HG03520 (cell line): ENCODE measurements around the gene MAPK11.

Source experiments
- ATAC-seq: cut with Tn5 transposase; IDR thresholded peaks from one replicate; pipeline ENCODE4 v1.9.1; 2021; ENCODE audit warnings: mild to moderate bottlenecking, moderate library complexity; ENCODE audit not compliant: unreplicated experiment

MAPK11 gene

GRCh38 chr22:50308597-50308935 lies 38.4 kb upstream of the MAPK11 start:
- ATAC-seq = no peak

- no peak for ATAC-seq
Measured at GRCh38 chr22:50307890-50308596, 37.9 kb upstream of the MAPK11 start.

DNA sequence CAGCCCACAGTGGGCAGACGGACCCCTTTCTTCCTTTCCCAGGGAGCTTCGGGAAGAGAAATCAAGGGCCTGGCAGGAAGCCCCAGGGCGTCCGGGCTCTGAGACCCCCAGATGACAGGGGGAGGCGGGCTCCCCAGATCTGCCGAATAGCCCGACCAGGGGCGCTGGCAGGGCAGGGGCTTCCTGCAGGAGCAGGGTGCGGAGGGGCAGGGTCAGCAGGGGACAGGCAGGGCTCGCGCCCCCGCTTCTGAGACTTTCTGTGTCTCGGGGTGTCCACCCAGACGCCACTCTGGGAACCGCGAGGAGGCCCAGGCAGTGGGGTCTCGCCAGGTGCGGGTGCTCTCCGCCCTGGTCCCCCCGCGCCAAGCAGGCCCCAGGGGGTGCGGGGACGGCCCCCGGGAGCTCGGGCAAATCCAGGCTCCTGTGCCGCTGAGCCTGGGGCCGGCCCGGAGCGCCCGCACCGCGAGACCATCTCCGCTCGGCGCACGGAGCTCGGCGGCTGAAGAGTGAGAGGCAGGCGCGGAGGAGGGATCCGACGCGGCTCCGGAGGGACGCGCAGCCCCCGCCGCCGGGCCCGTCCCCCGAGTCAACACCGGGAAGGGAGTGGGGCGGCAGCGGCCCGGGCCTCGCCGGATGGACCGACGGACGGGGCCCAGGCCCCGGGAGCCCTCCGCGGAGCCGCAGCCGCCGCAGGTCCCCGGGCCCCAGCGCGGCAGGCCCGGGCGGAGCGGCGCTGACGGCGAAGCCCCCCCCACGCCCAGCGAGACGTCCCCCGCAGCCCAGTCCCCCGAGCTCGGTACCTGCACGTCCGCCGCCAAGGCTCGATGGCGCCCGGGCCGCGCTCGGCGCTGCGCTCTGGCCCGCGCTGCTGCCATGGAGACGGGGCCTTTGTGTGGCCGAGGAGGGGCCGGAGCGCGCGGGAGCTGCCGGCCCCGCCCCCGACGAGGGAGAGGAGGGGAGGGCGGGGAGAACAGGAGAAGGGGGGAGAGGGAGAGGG lies 36.9 kb upstream of the MAPK11 start, which contains the start of gene PLXNB2:
Gene PLXNB2 (minus strand): TSS at position 894 of the 997 bp plus-strand sequence. CDS start 17,062 bp downstream, outside the sequence.
- no peak for ATAC-seq

- ATAC-seq = no peak
Measured at GRCh38 chr22:50305923-50306566, 35.9 kb upstream of the MAPK11 start.

GRCh38 chr22:50305393-50305922 lies 35.3 kb upstream of the MAPK11 start:
- no peak for ATAC-seq

GRCh38 chr22:50304528-50305392 lies 34.6 kb upstream of the MAPK11 start:
- ATAC-seq = no peak

GRCh38 chr22:50303848-50304527 lies 33.8 kb upstream of the MAPK11 start:
- no peak for ATAC-seq

DNA sequence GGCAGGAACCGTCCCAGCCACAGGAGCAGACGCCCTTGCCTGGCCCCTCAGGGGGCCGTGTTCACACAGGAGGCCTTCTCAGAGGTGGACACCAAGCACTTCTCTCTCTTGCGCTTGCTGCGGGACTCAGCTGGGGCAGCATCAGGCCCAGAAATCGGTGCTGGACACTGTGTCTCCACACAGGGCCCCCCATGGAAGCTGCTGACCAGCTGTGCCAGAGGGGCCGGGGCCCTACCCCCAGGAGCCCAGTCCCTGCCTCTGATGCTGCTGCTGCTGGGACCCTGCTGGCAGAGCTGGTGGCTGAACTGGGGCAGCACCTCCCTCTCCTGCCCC lies 33.3 kb upstream of the MAPK11 start:
- ATAC-seq = no peak

DNA sequence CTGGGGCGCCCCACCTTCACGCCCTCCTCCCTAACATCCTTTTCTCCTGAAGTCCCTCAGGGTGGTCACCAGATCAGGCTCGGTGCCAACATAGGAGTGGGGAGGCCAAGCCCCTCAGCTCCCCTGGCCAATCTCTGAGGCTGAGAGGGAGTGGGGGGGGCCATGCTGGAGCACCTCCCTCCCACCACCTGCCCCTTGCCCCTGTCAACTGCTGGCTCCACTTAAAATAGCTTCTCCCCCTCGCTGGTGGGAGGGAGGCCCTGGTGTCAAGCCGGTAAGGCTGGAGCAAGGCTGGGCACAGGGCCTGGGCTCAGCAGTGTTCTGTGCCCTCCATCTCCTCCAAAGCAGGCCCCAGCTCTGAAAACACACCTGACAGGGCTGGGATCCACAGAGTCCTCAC lies 32.4 kb upstream of the MAPK11 start:
- ATAC-seq = no peak

DNA sequence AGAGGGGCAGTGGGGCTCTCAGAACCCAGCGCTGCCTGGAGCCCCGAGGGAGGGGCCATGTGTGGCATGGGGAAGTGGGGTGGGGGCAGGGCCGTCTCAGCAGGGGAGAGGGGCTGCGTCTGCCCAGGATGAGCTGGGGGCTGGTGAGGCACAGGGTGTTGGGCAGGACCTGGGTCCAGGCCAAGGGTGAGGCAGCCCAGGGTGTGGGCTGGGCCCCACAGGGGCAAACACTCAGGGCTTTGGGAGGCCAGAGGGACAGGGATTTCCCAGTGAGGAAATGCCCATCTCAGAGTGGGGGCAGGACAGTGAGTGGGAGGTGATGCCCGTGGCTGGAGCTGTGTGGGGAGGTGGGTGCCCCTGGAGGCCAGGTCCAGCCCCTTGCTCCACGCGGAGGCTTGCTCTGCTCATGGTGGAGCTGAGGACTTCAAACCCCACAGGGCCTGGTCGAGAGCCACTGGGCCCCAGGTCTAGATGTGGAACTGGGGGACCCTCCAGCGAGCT lies 31.9 kb upstream of the MAPK11 start:
- no peak for ATAC-seq

GRCh38 chr22:50301581-50301991 lies 31.4 kb upstream of the MAPK11 start:
- ATAC-seq = no peak

DNA sequence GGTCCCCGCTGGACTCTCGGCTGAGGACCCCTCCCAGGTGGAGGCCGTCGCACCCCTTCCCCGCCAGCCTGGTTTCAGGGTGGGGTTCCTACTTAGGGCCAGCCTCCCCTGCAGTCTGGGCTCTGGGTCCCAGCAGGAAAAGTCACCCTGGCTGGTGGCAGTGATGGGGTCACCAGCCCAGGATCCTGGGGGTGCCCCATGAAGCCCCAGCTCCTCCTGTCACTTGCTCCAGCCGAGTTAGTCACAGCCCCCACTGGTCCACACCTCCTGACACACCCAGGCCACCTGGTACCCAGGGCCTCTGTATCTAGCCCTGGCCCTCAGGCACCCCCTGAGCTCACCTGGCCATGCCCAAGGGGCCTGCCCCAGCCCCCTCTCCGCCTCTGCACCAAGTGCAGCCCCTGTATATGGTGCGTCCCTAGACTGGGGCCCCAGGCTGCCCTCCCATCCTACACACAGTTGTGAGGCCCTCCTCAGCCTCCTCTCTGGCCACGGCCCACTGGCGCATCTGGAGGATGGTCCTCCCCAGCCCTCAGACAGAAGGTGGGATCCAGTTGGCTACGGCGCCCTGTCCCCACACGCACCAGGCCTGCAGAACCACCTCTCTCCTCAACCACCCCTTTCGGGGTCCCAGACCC lies 30.6 kb upstream of the MAPK11 start:
- no peak for ATAC-seq

- ATAC-seq = no peak
Measured at GRCh38 chr22:50299785-50300619, 29.8 kb upstream of the MAPK11 start.

GRCh38 chr22:50298937-50299784 lies 29.0 kb upstream of the MAPK11 start:
- no peak for ATAC-seq

DNA sequence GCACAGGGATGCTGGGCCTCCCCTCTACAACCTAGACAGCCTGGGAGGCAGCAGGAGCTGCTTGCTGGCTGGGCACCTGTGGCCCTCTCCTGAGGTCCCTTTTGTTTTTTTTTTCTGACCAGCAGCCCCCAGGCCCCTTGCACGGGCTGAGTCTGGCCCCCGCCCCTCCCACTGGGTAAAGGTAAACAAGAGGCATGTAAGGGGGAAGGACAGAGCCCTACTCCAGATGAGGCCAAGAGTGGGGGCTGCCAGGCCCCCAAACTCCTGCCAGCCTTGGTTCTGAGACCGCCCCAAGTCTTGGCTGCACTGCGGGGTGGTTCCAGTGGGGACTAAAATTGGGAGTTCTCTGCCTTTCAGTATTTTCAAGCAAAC lies 28.1 kb upstream of the MAPK11 start:
- ATAC-seq = no peak

DNA sequence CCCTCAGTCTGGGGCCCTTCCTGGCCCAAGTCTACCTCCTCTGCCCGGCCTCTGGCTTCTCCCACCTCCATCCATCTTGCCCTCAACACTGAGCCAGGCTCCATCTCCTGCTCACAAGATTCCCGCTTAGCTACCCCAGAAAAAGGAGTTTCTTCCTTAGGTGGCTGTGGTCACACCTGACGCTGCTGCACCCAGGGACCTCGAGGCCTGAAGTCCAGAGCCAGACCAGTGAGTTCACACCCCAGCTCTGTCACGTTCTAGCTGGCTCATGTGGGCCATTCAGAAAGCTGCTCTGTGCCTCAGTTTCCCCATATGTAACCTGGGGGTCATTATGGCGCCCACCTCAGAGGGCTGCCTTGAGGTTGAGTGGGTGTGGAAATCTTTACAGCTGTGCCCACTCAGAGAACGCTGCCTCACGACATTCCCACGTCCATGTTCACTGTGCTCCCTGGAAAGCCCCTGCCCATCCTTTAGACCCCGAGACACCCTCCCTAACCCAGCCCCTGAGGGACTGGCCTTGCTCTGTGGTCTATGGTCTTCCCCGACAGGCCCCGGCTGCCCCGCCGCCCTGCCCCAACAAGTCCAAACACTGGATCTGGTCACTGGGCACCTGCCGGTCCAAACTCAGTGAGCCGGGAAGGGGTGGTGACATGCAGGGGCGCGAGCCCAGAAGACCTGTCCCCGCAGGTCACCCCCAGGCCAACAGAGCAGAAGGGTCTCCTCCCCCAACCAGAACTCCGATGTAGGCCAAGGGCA lies 27.5 kb upstream of the MAPK11 start:
- no peak for ATAC-seq
